IPS-NIHi11 (cell line): ENCODE data around the gene MRPL45.
A peak's percentile ranks its signal among the peaks of the same experiment; 100 is the strongest.

ENCODE experiments used
- DNase-seq: peaks from one replicate; pipeline ENCODE4 v3.0.0; 2012; ENCODE audit warnings: mixed read lengths, low spot score

Gene MRPL45

GRCh38 chr17:38325221-38325851 is 28.4 kb downstream of the MRPL45 start:
- DNase-seq = no peak

- DNase-seq = no peak
Measured at GRCh38 chr17:38326996-38327792, 30.2 kb downstream of the MRPL45 start.

GRCh38 chr17:38327936-38328335 is 31.0 kb downstream of the MRPL45 start:
- no peak for DNase-seq

GRCh38 chr17:38328620-38329019 is 31.7 kb downstream of the MRPL45 start:
- DNase-seq = no peak

GRCh38 chr17:38329284-38329683 is 32.3 kb downstream of the MRPL45 start:
- no peak for DNase-seq

GRCh38 chr17:38329808-38330730 is 33.1 kb downstream of the MRPL45 start:
- DNase-seq = no peak

GRCh38 chr17:38330941-38331411 is 34.0 kb downstream of the MRPL45 start:
- no peak for DNase-seq

GRCh38 chr17:38332735-38333134 is 35.8 kb downstream of the MRPL45 start:
- no peak for DNase-seq

GRCh38 chr17:38333635-38334295 is 36.8 kb downstream of the MRPL45 start:
- DNase-seq = peak; percentile 91

- DNase-seq = no peak
Measured at GRCh38 chr17:38334480-38335364, 37.8 kb downstream of the MRPL45 start.

GRCh38 chr17:38336838-38337237 is 39.9 kb downstream of the MRPL45 start:
- no peak for DNase-seq

GRCh38 chr17:38338053-38338452 is 41.1 kb downstream of the MRPL45 start:
- no peak for DNase-seq

GRCh38 chr17:38338535-38338934 is 41.6 kb downstream of the MRPL45 start:
- DNase-seq = no peak

GRCh38 chr17:38339891-38340290 is 42.9 kb downstream of the MRPL45 start:
- no peak for DNase-seq

GRCh38 chr17:38341035-38341721 is 44.2 kb downstream of the MRPL45 start:
- DNase-seq = peak; percentile 73

GRCh38 chr17:38342886-38343607 is 46.1 kb downstream of the MRPL45 start:
- DNase-seq = no peak

- DNase-seq = no peak
Measured at GRCh38 chr17:38343608-38344419, 46.8 kb downstream of the MRPL45 start, which contains the start of gene GPR179. Gene GPR179, minus strand, starts transcription at chr17:38343956. Its CDS starts 167 bp downstream, at chr17:38343789.

GRCh38 chr17:38344420-38344745 is 47.4 kb downstream of the MRPL45 start:
- DNase-seq = no peak

GRCh38 chr17:38345743-38346142 is 48.8 kb downstream of the MRPL45 start:
- no peak for DNase-seq
